Glutamatergic neuron (in vitro differentiated cells): Measurements from ENCODE around the gene L3MBTL4. TPM values are rescaled to one million over a fixed set of nuclear protein-coding genes. Genes with fewer than 3 reads are reported as not detected.

Experiments
- DNase-seq: peaks from one replicate; pipeline ENCODE4 v3.0.0; 2022
- H3K27ac Mint-ChIP-seq: one replicate; pipeline ENCODE4 v1.8.0; 2020; ENCODE audit warnings: mild to moderate bottlenecking, mixed read lengths, inconsistent platforms; ENCODE audit not compliant: unreplicated experiment
- H3K27me3 Mint-ChIP-seq: one replicate; pipeline ENCODE4 v1.8.0; 2020; ENCODE audit warnings: mild to moderate bottlenecking, moderate library complexity, mixed read lengths, inconsistent platforms; ENCODE audit not compliant: unreplicated experiment
- H3K36me3 Mint-ChIP-seq: one replicate; pipeline ENCODE4 v1.8.0; 2020; ENCODE audit warnings: mild to moderate bottlenecking, mixed read lengths, inconsistent platforms; ENCODE audit not compliant: unreplicated experiment
- H3K4me1 Mint-ChIP-seq: one replicate; pipeline ENCODE4 v1.8.0; 2020; ENCODE audit warnings: mild to moderate bottlenecking, low read depth, mixed read lengths, inconsistent platforms; ENCODE audit not compliant: unreplicated experiment
- H3K4me3 Mint-ChIP-seq: one replicate; pipeline ENCODE4 v1.8.0; 2020; ENCODE audit warnings: mild to moderate bottlenecking, mixed read lengths, inconsistent platforms; ENCODE audit not compliant: unreplicated experiment
- H3K9me3 Mint-ChIP-seq: one replicate; pipeline ENCODE4 v1.8.0; 2020; ENCODE audit warnings: mild to moderate bottlenecking, moderate library complexity, mixed read lengths, inconsistent platforms; ENCODE audit not compliant: unreplicated experiment
- CTCF ChIP-seq: fragments of 200-600 bp; sonication (generic); IDR thresholded peaks from one replicate; pipeline ENCODE4 v1.5.0; 2021; ENCODE audit not compliant: partially characterized antibody, unreplicated experiment
- total RNA-seq: library from RNA; stranded (reverse); fragmentation: NEBNext Ultra II Directional; extraction: Animal tissue kit (Norgen Biotek cat#: 25700); gene quantifications from one replicate; pipeline ENCODE4 v1.2.1, GENCODE V29; 2021; ENCODE audit not compliant: unreplicated experiment

L3MBTL4 gene
- total RNA-seq, 1 donor from 2014 or later = 0.32 TPM

GRCh38 chr18:6156446-6156845, 258.3 kb downstream of the L3MBTL4 start:
- Mint-ChIP-seq H3K4me3 (no peak overlapping the region), H3K27ac (no peak overlapping the region), H3K27me3 (no peaks in the 10 kb centered on the region), H3K4me1 (no peaks in the 10 kb centered on the region), H3K36me3 (no peaks in the 10 kb centered on the region), H3K9me3 (no peaks in the 10 kb centered on the region)
- DNase-seq = no peak
- no peak for TF ChIP-seq CTCF

- no peaks in the 10 kb centered on the region for H3K4me1 Mint-ChIP-seq
- no peak for DNase-seq
- no peaks in the 10 kb centered on the region for H3K27me3 Mint-ChIP-seq
- TF ChIP-seq CTCF = no peak
- no peak overlapping the region for H3K4me3 Mint-ChIP-seq
- no peaks in the 10 kb centered on the region for H3K9me3 Mint-ChIP-seq
- H3K36me3 Mint-ChIP-seq = no peaks in the 10 kb centered on the region
- H3K27ac Mint-ChIP-seq = no peak overlapping the region
Observed at GRCh38 chr18:6155707-6156106, 259.0 kb downstream of the L3MBTL4 start.

- TF ChIP-seq CTCF = no peak
- no peaks in the 10 kb centered on the region for H3K36me3 Mint-ChIP-seq
- no peaks in the 10 kb centered on the region for H3K4me1 Mint-ChIP-seq
- H3K27ac Mint-ChIP-seq = no peak overlapping the region
- no peaks in the 10 kb centered on the region for H3K9me3 Mint-ChIP-seq
- no peak for DNase-seq
- no peaks in the 10 kb centered on the region for H3K27me3 Mint-ChIP-seq
- no peak overlapping the region for H3K4me3 Mint-ChIP-seq
Observed at GRCh38 chr18:6150430-6150829, 264.3 kb downstream of the L3MBTL4 start.

- Mint-ChIP-seq H3K27ac (no peak overlapping the region), H3K27me3 (no peaks in the 10 kb centered on the region), H3K36me3 (no peaks in the 10 kb centered on the region), H3K4me3 (no peak overlapping the region), H3K4me1 (no peaks in the 10 kb centered on the region), H3K9me3 (no peaks in the 10 kb centered on the region)
- no peak for TF ChIP-seq CTCF
- DNase-seq = no peak
Observed at GRCh38 chr18:6146307-6146661, 268.4 kb downstream of the L3MBTL4 start.

- Mint-ChIP-seq H3K4me1 (no peaks in the 10 kb centered on the region), H3K27ac (no peak overlapping the region), H3K4me3 (no peak overlapping the region), H3K27me3 (no peaks in the 10 kb centered on the region), H3K36me3 (no peaks in the 10 kb centered on the region), H3K9me3 (no peaks in the 10 kb centered on the region)
- no peak for TF ChIP-seq CTCF
- DNase-seq = no peak
Observed at GRCh38 chr18:6145645-6146306, 268.9 kb downstream of the L3MBTL4 start.
